CD14-positive monocyte (primary cell): ENCODE results near the gene SLC23A1. TPM values are rescaled to one million over a fixed set of nuclear protein-coding genes. Genes with fewer than 3 reads are reported as not detected.

ENCODE experiments used
- DNase-seq, 3 donors: peaks; one replicate each; pipeline ENCODE4 v3.0.0-alpha.2; 2011 to 2022
- H2AFZ ChIP-seq: 2 replicates; pipeline ENCODE4 v1.6.0; 2012; ENCODE audit warnings: mild to moderate bottlenecking, low read depth, low read length, inconsistent platforms; ENCODE audit not compliant: insufficient read depth, poor library complexity, severe bottlenecking
- H3K27ac ChIP-seq, 2 donors: 1 replicate in 1 of 2; 2 replicates in 1 of 2; pipeline ENCODE4 v1.5.1; 2012 to 2013; ENCODE audit warnings: low read length in 2 of 2, control low read depth in 1 of 2, inconsistent platforms in 1 of 2, low read depth in 1 of 2, mild to moderate bottlenecking in 1 of 2
- H3K27me3 ChIP-seq, 2 donors: one replicate each; pipeline versions ENCODE4 v1.6.0 to v1.6.1; 2011 to 2013; ENCODE audit warnings: low read length in 2 of 2; ENCODE audit not compliant: control insufficient read depth in 2 of 2, insufficient read depth in 2 of 2
- H3K36me3 ChIP-seq, 2 donors: replicated peaks in 1 of 2; 1 replicate in 1 of 2; 2 replicates in 1 of 2; pipeline versions ENCODE4 v1.5.1 to v1.6.1; 2012 to 2013; ENCODE audit warnings: low read length in 2 of 2, control low read depth in 1 of 2, inconsistent platforms in 1 of 2, mild to moderate bottlenecking in 1 of 2; ENCODE audit not compliant: insufficient read depth in 2 of 2, control insufficient read depth in 1 of 2
- H3K4me1 ChIP-seq, 2 donors: 1 replicate in 1 of 2; 2 replicates in 1 of 2; pipeline versions ENCODE4 v1.5.1 to v1.6.1; 2012 to 2013; ENCODE audit warnings: low read length in 2 of 2, control low read depth in 1 of 2, inconsistent platforms in 1 of 2, mild to moderate bottlenecking in 1 of 2, moderate library complexity in 1 of 2; ENCODE audit not compliant: insufficient read depth in 2 of 2, control insufficient read depth in 1 of 2
- H3K4me2 ChIP-seq: replicated peaks from 2 replicates; pipeline ENCODE3; 2012; ENCODE audit warnings: low read length, moderate library complexity, mild to moderate bottlenecking; ENCODE audit not compliant: poor library complexity, severe bottlenecking; ENCODE audit errors: extremely low read depth
- H3K4me3 ChIP-seq, 3 experiments: fragments of 200-600 bp in 1 of 3; sonication (generic) in 1 of 3; replicated peaks in 1 of 3; 1 replicate in 2 of 3; 2 replicates in 1 of 3; pipeline ENCODE4 v1.5.1; 2011 to 2013; ENCODE audit warnings: low read length in 3 of 3, mild to moderate bottlenecking in 3 of 3, control low read depth in 2 of 3, low read depth in 2 of 3, inconsistent platforms in 1 of 3, moderate library complexity in 1 of 3
- H3K79me2 ChIP-seq: 2 replicates; pipeline ENCODE4 v1.6.0; 2012; ENCODE audit warnings: mild to moderate bottlenecking, control low read depth, inconsistent platforms, low read length, moderate library complexity; ENCODE audit not compliant: insufficient read depth
- H3K9ac ChIP-seq: 2 replicates; pipeline ENCODE4 v1.6.0; 2017; ENCODE audit warnings: low read length, mild to moderate bottlenecking; ENCODE audit not compliant: insufficient read depth, poor library complexity, severe bottlenecking
- H3K9me3 ChIP-seq, 2 donors: replicated peaks in 1 of 2; 1 replicate in 1 of 2; 2 replicates in 1 of 2; pipeline versions ENCODE4 v1.5.1 to v1.6.1; 2012 to 2013; ENCODE audit warnings: low read length in 2 of 2, control low read depth in 1 of 2; ENCODE audit not compliant: control insufficient read depth in 1 of 2, insufficient read depth in 1 of 2
- H4K20me1 ChIP-seq: 2 replicates; pipeline ENCODE4 v1.6.0; 2012; ENCODE audit warnings: mild to moderate bottlenecking, low read length, control low read depth, moderate library complexity; ENCODE audit not compliant: insufficient read depth
- H3K27ac Mint-ChIP-seq, 7 donors: one replicate each; pipeline ENCODE4 v1.8.0; 2020; ENCODE audit warnings: mild to moderate bottlenecking in 7 of 7, mixed read lengths in 7 of 7, moderate library complexity in 6 of 7, inconsistent platforms in 2 of 7
- H3K27me3 Mint-ChIP-seq, 3 donors: one replicate each; pipeline ENCODE4 v1.8.0; 2021 to 2022; ENCODE audit warnings: low read depth in 3 of 3, mild to moderate bottlenecking in 3 of 3, mixed read lengths in 3 of 3, moderate library complexity in 3 of 3, inconsistent platforms in 1 of 3
- H3K36me3 Mint-ChIP-seq, 2 donors: one replicate each; pipeline ENCODE4 v1.8.0; 2020; ENCODE audit warnings: mixed read lengths in 2 of 2, inconsistent platforms in 1 of 2, mild to moderate bottlenecking in 1 of 2
- H3K4me1 Mint-ChIP-seq: one replicate; pipeline ENCODE4 v1.8.0; 2020; ENCODE audit warnings: mild to moderate bottlenecking, mixed read lengths
- H3K4me3 Mint-ChIP-seq, 2 donors: one replicate each; pipeline ENCODE4 v1.8.0; 2020; ENCODE audit warnings: mild to moderate bottlenecking in 2 of 2, mixed read lengths in 2 of 2, moderate library complexity in 1 of 2
- H3K9me3 Mint-ChIP-seq, 7 donors: one replicate each; pipeline ENCODE4 v1.8.0; 2020 to 2022; ENCODE audit warnings: mixed read lengths in 7 of 7, mild to moderate bottlenecking in 6 of 7, moderate library complexity in 6 of 7, inconsistent platforms in 2 of 7
- WGBS: methylation state at CpG from one replicate; pipeline ENCODE4 v1.1.5; 2013; ENCODE audit warnings: missing lambda C conversion rate; ENCODE audit not compliant: insufficient coverage; 5-methylcytosine and 5-hydroxymethylcytosine counted together
- intact Hi-C, 2 donors: fragments of 100-400 bp; cut with micrococcal nuclease; formaldehyde crosslinking; loops; one replicate each; pipeline versions ENCODE4 v1.15.0 to v1.15.1; 2023
- polyA plus RNA-seq, 3 donors: library from polyadenylated mRNA; depleted of rRNA in 1 of 3; unstranded in 2 of 3; stranded (reverse) in 1 of 3; fragments of 300-500 nt in 2 of 3; fragments of >200 nt in 1 of 3; fragmentation: Illumina TruSeq in 2 of 3; gene quantifications; 1 replicate in 2 of 3; 2 replicates in 1 of 3; pipeline ENCODE4 v1.2.3, GENCODE V29; 2012 to 2021
- TF ChIP-seq, protein P1 (sequence below): fragments of 200-600 bp; IDR thresholded peaks from one replicate; pipeline ENCODE4 v1.8.0; 2022; ENCODE audit warnings: antibody characterized with exemption, mild to moderate bottlenecking

The SLC23A1 gene
- polyA plus RNA-seq, 3 donors = not detected

GRCh38 chr5:139384591-139385051, 1.5 kb upstream of the SLC23A1 start:
- Histone ChIP-seq H3K79me2 (no peaks in the 10 kb centered on the region), H2AFZ (peak overlapping the region; percentile 84), H3K36me3 (no peaks in the 10 kb centered on the region), H3K4me3 (peak overlapping the region in 2 of 3 experiments; percentile 55 to 86), H4K20me1 (no peaks in the 10 kb centered on the region), H3K9me3 (no peaks in the 10 kb centered on the region), H3K4me2 (peak overlapping the region; percentile 80), H3K4me1 (peaks cover 22 to 30% of the 10 kb centered on the region in 2 donors), H3K27ac (peak overlapping the region in 1 of 2 donors; percentile 70), H3K27me3 (no peaks in the 10 kb centered on the region), H3K9ac (peak overlapping the region; percentile 58)
- H3K27ac Mint-ChIP-seq = peak overlapping the region in 3 of 7 donors; percentile 60 to 71 (median 65)
- H3K4me1 Mint-ChIP-seq = peaks cover 36% of the 10 kb centered on the region
- peaks cover 2 to 16% (median 9%) of the 10 kb centered on the region in 3 donors for H3K27me3 Mint-ChIP-seq
- TF ChIP-seq, protein P1, sequence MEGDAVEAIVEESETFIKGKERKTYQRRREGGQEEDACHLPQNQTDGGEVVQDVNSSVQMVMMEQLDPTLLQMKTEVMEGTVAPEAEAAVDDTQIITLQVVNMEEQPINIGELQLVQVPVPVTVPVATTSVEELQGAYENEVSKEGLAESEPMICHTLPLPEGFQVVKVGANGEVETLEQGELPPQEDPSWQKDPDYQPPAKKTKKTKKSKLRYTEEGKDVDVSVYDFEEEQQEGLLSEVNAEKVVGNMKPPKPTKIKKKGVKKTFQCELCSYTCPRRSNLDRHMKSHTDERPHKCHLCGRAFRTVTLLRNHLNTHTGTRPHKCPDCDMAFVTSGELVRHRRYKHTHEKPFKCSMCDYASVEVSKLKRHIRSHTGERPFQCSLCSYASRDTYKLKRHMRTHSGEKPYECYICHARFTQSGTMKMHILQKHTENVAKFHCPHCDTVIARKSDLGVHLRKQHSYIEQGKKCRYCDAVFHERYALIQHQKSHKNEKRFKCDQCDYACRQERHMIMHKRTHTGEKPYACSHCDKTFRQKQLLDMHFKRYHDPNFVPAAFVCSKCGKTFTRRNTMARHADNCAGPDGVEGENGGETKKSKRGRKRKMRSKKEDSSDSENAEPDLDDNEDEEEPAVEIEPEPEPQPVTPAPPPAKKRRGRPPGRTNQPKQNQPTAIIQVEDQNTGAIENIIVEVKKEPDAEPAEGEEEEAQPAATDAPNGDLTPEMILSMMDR = no peak
- WGBS = 74% methylated on average over 6 of the region's 9 CpGs
- DNase-seq = no peak
- H3K4me3 Mint-ChIP-seq = peak overlapping the region; percentile 90 to 93
- no peaks in the 10 kb centered on the region for H3K9me3 Mint-ChIP-seq
- intact Hi-C loops = no loop called here
- H3K36me3 Mint-ChIP-seq = no peaks in the 10 kb centered on the region

DNA sequence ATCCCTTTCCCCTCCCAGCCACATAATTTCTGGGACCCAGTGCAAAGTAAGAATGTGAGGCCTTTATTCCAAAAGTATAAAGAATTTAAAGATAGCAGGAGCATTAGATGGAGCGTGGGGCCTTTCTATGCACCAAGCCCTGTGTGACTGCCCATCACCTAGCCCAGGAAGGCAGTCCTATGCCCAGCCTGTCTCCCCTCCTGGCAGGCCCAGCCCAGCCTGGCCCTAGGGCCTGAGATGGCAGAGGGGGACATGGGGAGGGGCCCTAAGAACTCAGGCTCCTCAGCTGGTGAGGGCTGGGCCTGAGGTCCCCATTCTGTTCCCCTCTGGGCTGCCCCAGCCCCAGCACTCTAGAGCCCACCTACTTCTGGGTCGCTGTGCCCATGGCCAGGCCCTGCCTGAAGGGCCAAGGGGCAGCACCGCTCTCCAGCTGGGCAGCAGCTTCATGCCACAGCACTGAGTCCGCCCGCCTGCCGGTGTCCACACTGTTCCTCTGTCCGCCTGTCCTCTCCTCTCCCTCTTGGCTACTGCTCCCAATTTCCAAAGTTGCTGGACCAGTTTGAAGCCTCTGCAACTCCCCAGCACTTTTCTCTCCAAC, 995 bp upstream of the SLC23A1 start:
- WGBS = 90% methylated on average over 6 of the region's 7 CpGs
- H3K4me1 Mint-ChIP-seq = peaks cover 32% of the 10 kb centered on the region

More for the DNA sequence above, 995 bp upstream of the SLC23A1 start:
- Histone ChIP-seq H3K9ac (peak overlapping the region; percentile 58), H4K20me1 (no peaks in the 10 kb centered on the region), H2AFZ (peak overlapping the region; percentile 84), H3K4me2 (peak overlapping the region; percentile 80), H3K27ac (peak overlapping the region in 1 of 2 donors; percentile 14), H3K79me2 (no peaks in the 10 kb centered on the region), H3K9me3 (no peaks in the 10 kb centered on the region), H3K27me3 (no peaks in the 10 kb centered on the region), H3K4me1 (peaks cover 22 to 30% of the 10 kb centered on the region in 2 donors), H3K4me3 (no peak overlapping the region), H3K36me3 (no peaks in the 10 kb centered on the region)
- no peak for DNase-seq
- no peaks in the 10 kb centered on the region for H3K9me3 Mint-ChIP-seq
- TF ChIP-seq, protein P1 = no peak
- H3K27ac Mint-ChIP-seq = no peak overlapping the region
- intact Hi-C loops = no loop called here
- H3K27me3 Mint-ChIP-seq = peaks cover 0 to 12% (median 5%) of the 10 kb centered on the region in 3 donors
- peak overlapping the region in 1 of 2 donors; percentile 51 for H3K4me3 Mint-ChIP-seq
- no peaks in the 10 kb centered on the region for H3K36me3 Mint-ChIP-seq
